NK-92 treated with Interleukin-12 subunit alpha and Interleukin-12 subunit beta, amount 100 ng/mL, for 24 hours (cell line): ENCODE measurements around the gene ASXL1.
"Not testable (repeated sequence)": the region's sequence is repeated elsewhere in the genome, so short reads cannot be mapped to it uniquely, and the experiment has no call there.

Source experiments
- DNase-seq: peaks from one replicate; lab custom pipeline; 2025; lab: John Stamatoyannopoulos, UW

The ASXL1 gene

GRCh38 chr20:32337937-32338661 lies 20.0 kb upstream of the ASXL1 start:
- no peak for DNase-seq

GRCh38 chr20:32338665-32339064 lies 19.5 kb upstream of the ASXL1 start:
- DNase-seq: no peak

GRCh38 chr20:32339116-32339515 lies 19.0 kb upstream of the ASXL1 start:
- DNase-seq: no peak

GRCh38 chr20:32341053-32341452 lies 17.1 kb upstream of the ASXL1 start:
- not testable (repeated sequence) for DNase-seq

DNA sequence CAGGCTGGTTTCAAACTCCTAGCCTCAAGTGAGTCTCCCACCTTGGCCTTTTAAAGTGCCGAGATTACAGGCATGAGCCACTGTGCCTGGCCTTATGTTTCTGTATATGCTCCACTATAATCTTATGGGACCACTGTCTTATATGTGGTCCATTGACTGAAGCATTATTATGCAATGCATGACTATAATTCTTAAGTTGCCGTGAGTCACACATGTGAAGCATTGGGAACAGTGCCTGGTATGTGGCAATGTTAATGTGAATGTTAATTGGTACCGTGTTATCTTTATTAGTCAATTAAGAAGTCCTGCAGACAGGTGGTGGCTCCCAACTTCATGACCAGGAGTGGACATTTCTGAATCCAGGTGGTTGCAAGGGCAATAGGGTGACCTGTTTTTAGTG lies 14.7 kb upstream of the ASXL1 start:
- DNase-seq: no peak

GRCh38 chr20:32344835-32345506 lies 13.2 kb upstream of the ASXL1 start:
- DNase-seq: no peak

GRCh38 chr20:32348207-32348606 lies 9.9 kb upstream of the ASXL1 start:
- DNase-seq: no peak

GRCh38 chr20:32350421-32350820 lies 7.7 kb upstream of the ASXL1 start:
- DNase-seq: no peak

DNA sequence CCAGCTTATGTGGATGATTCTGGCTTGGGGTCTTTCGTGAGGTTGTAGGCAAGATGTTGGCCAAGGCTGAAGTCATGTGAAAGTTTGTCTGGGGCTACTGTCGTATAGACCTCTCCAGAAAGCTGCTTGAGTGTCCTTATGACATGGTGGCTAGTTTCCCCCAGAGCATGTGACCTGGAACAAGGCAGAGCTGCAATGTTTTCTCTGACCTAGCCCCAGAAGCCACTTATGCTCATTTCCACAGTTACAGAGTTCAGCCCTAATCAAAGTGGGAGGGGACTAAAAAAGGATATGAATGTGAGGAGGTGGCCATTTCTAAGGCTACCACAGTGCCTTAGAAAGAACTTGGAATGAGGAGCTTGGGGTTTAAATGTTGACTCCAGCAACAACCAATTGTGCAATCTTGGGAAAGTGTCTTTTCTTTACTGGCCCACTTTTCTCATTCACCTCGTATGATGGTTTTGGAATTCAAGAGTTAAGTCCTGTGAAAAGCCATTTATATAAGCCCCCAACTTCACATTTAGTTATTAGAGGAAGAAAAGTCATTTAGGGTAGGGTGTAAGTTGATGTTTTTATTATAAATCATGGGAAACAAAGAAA lies 5.9 kb upstream of the ASXL1 start:
- DNase-seq: no peak

DNA sequence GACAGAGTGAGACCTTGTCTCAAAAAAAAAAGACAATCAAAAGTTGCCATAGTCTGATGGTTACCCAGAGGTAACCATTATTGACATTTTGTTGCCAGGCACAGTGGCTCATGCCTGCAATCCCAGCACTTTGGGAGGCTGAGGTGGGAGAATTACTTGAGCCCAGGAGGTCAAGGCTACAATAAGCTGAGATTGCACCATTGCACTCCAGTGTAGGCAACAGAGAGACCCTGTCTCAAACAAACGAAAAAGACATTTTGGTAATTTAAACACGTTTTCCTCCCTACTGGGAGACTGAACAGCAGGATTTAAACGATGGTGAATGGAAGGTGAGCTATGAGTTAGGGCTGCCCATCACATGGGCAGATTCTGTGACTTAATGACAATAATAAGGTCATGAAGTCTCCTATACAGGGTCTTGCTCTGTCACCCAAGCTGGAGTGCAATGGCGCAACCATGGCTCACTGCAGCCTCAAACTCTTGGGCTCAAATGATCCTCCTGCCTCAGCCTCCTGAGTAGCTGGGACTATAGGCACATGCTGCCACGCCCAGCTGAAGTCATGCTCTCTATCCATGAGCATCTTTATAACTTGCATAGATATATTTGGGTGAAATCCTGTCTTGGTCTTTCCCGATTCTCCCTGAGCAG lies 4.2 kb upstream of the ASXL1 start:
- no peak for DNase-seq

DNA sequence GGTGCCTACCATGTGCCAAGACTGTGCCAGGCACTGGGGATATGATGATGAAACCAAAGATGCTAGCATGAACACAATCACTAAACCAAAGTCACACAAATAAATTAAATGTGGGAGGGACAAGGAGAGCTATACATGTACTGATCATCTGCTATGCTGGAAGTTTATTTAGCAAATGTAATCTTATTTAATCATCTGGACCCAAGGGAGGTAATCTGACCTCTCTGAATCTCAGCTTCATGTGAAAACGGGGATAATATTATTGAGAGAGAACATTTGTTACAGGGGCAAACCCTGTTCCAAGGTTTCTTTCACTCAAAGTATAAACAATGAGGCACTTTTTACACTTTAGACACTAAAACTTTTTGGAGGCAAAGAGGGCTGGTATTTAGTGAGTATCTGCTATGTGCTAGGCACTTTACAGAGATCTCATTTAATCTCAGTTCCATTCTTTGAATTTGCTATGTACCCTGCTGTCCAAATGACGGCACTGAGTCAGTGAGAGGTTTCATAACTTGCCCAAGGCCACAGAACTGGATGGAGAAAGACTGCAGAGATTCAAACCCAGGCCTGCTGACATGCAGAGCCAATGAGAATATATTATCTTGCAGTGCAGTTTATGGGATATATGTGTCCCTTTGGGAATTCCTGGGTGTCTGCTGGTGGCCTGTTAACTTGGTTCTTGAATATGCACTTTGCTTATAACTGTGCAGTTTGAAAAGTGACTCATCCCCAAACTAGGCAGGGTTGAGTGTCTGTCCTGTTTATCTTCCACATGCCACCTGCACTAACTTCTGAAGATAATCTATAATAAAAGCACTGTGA lies 3.3 kb upstream of the ASXL1 start:
- no peak for DNase-seq

- no peak for DNase-seq
These were observed 2.7 kb upstream of the ASXL1 start for GRCh38 chr20:32355417-32355841.

- DNase-seq: not testable (repeated sequence)
These were observed 2.1 kb upstream of the ASXL1 start for GRCh38 chr20:32355907-32356621.

- no peak for DNase-seq
These were observed 1.3 kb upstream of the ASXL1 start for GRCh38 chr20:32356622-32357374.

GRCh38 chr20:32357375-32357868 lies 709 bp upstream of the ASXL1 start:
- peak; percentile 7 for DNase-seq

DNA sequence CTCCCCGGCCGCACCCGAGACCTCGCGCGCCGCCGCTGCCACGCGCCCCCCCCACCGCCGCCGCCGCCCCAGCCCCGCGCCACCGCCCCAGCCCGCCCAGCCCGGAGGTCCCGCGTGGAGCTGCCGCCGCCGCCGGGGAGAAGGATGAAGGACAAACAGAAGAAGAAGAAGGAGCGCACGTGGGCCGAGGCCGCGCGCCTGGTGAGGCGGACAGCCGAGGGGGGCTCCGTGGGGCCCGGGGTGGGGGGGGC lies 426 bp downstream of the ASXL1 start:
- no peak for DNase-seq

GRCh38 chr20:32358883-32359632 lies 927 bp downstream of the ASXL1 start:
- peak; percentile 65 for DNase-seq

DNA sequence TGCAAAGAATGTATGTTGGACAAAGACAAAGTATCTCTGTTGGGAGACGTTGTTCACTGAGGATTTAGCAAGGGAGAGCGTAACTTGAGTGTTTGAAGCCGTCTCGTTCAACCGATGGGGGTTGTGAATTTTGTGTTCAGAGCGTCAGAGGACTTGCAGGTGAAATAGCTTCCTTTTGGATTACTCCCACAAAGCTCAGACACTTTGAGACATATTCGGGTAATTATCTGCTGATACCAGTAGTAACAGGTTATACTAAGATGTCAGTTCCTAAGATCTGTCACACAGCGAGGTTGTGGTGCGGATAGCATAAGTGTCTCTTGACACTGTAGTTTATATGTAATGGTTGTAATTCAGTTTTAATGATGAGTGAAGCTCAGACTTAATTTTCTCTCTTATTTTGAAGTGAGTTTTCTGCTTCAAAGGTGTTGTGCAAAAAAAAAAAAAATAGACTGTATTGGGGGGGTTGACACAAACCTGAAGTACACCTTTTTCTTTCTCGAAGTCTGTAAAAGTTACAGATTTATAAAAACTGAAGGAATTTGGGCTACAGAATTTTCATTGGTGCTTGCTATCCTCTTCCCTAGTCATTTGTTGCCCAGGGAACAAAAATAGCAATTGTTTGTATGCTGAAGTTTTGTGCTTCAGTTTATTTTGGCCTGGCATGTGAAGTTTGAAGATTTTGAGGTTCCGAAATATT lies 1.7 kb downstream of the ASXL1 start:
- DNase-seq: no peak

GRCh38 chr20:32360333-32360634 lies 2.2 kb downstream of the ASXL1 start:
- DNase-seq: no peak
